Natural killer cell (primary cell): ENCODE results near the gene ZFR. TPM values are rescaled to one million over a fixed set of nuclear protein-coding genes. Genes with fewer than 3 reads are reported as not detected.

Source experiments
- ATAC-seq, 3 donors: fragments of 150-1000 bp in 2 of 3; fragments of 200-7000 bp in 1 of 3; cut with Tn5 transposase; 1 replicate in 1 of 3; 2 replicates in 2 of 3; pipeline ENCODE4 v1.10.0; 2021; ENCODE audit warnings: mild to moderate bottlenecking in 2 of 3, moderate library complexity in 2 of 3
- DNase-seq, 2 donors: peaks; one replicate each; pipeline versions ENCODE4 v3.0.0 to v3.0.0-alpha.2; 2013 to 2021; ENCODE audit warnings: mixed read lengths in 1 of 2
- H3K27ac ChIP-seq: one replicate; pipeline ENCODE4 v1.5.1; 2013; ENCODE audit warnings: mild to moderate bottlenecking, low read length
- H3K27me3 ChIP-seq: one replicate; pipeline ENCODE4 v1.6.1; 2013; ENCODE audit warnings: low read length; ENCODE audit not compliant: control insufficient read depth, insufficient read depth
- H3K36me3 ChIP-seq: one replicate; pipeline ENCODE4 v1.6.1; 2013; ENCODE audit warnings: low read length; ENCODE audit not compliant: control insufficient read depth, insufficient read depth
- H3K4me1 ChIP-seq: one replicate; pipeline ENCODE4 v1.6.1; 2013; ENCODE audit warnings: low read length; ENCODE audit not compliant: control insufficient read depth, insufficient read depth
- H3K4me3 ChIP-seq: one replicate; pipeline ENCODE4 v1.5.1; 2013; ENCODE audit warnings: low read length
- H3K9me3 ChIP-seq: one replicate; pipeline ENCODE4 v1.6.1; 2013; ENCODE audit warnings: low read length; ENCODE audit not compliant: control insufficient read depth, insufficient read depth
- H3K27ac Mint-ChIP-seq, 2 donors: one replicate each; pipeline ENCODE4 v1.8.0; 2022; ENCODE audit warnings: mild to moderate bottlenecking in 2 of 2, mixed read lengths in 2 of 2, moderate library complexity in 1 of 2
- H3K27me3 Mint-ChIP-seq, 2 donors: one replicate each; pipeline ENCODE4 v1.8.0; 2022; ENCODE audit warnings: low read depth in 2 of 2, mixed read lengths in 2 of 2
- H3K36me3 Mint-ChIP-seq: one replicate; pipeline ENCODE4 v1.8.0; 2022; ENCODE audit warnings: mixed read lengths
- H3K4me1 Mint-ChIP-seq, 2 donors: one replicate each; pipeline ENCODE4 v1.8.0; 2022; ENCODE audit warnings: mixed read lengths in 2 of 2
- H3K4me3 Mint-ChIP-seq: one replicate; pipeline ENCODE4 v1.8.0; 2022; ENCODE audit warnings: mild to moderate bottlenecking, moderate library complexity, mixed read lengths
- H3K9me3 Mint-ChIP-seq, 2 donors: one replicate each; pipeline ENCODE4 v1.8.0; 2022; ENCODE audit warnings: mixed read lengths in 2 of 2
- CTCF ChIP-seq: fragments of 200-600 bp; IDR thresholded peaks from one replicate; pipeline ENCODE4 v1.8.0; 2022; ENCODE audit warnings: antibody characterized with exemption
- WGBS: methylation state at CpG from one replicate; pipeline ENCODE4 v1.1.7; 2013; ENCODE audit warnings: missing lambda C conversion rate; ENCODE audit not compliant: insufficient coverage; 5-methylcytosine and 5-hydroxymethylcytosine counted together
- intact Hi-C: fragments of 100-400 bp; cut with micrococcal nuclease; formaldehyde crosslinking; loops from one replicate; pipeline ENCODE4 v1.14.2; 2022
- total RNA-seq, 4 donors: library from RNA; stranded (reverse); fragments of 120-200 nt in 1 of 4; gene quantifications; one replicate each; pipeline versions ENCODE4 v1.2.3 to v1.2.4, GENCODE V29; 2013 to 2022

Gene ZFR
- total RNA-seq, 3 donors from 2014 or later (not counting 1 experiment from before 2014, with no cell fraction given) = 62.7 to 70.8 (median 62.7) TPM

GRCh38 chr5:32358611-32359010, 85.9 kb downstream of the ZFR start:
- Histone ChIP-seq H3K36me3 (peaks cover 61% of the 10 kb centered on the region), H3K4me1 (no peaks in the 10 kb centered on the region), H3K4me3 (no peak overlapping the region), H3K27ac (no peak overlapping the region), H3K9me3 (no peaks in the 10 kb centered on the region), H3K27me3 (no peaks in the 10 kb centered on the region)
- no peak for ATAC-seq
- TF ChIP-seq CTCF = no peak
- no peaks in the 10 kb centered on the region for H3K27me3 Mint-ChIP-seq
- H3K4me3 Mint-ChIP-seq = no peak overlapping the region
- H3K4me1 Mint-ChIP-seq = no peaks in the 10 kb centered on the region
- intact Hi-C loops = no loop called here
- peaks cover 19% of the 10 kb centered on the region for H3K36me3 Mint-ChIP-seq
- H3K27ac Mint-ChIP-seq = no peak overlapping the region
- H3K9me3 Mint-ChIP-seq = no peaks in the 10 kb centered on the region
- 93% methylated on average over 5 of the region's 6 CpGs for WGBS
- DNase-seq = no peak

- ATAC-seq = no peak
- H3K4me3 ChIP-seq = no peak overlapping the region
- Mint-ChIP-seq H3K36me3 (peaks cover 11% of the 10 kb centered on the region), H3K4me1 (no peaks in the 10 kb centered on the region), H3K9me3 (no peaks in the 10 kb centered on the region), H3K27me3 (no peaks in the 10 kb centered on the region), H3K27ac (no peak overlapping the region), H3K4me3 (no peak overlapping the region)
- H3K9me3 ChIP-seq = no peaks in the 10 kb centered on the region
- no peaks in the 10 kb centered on the region for H3K4me1 ChIP-seq
- no peak for TF ChIP-seq CTCF
- no peak overlapping the region for H3K27ac ChIP-seq
- H3K27me3 ChIP-seq = no peaks in the 10 kb centered on the region
- H3K36me3 ChIP-seq = peaks cover 51% of the 10 kb centered on the region
- intact Hi-C loops = no loop called here
- DNase-seq = no peak
These were observed 86.9 kb downstream of the ZFR start for GRCh38 chr5:32357658-32358057.

- Mint-ChIP-seq H3K4me3 (no peak overlapping the region), H3K4me1 (no peaks in the 10 kb centered on the region), H3K27ac (no peak overlapping the region), H3K9me3 (no peaks in the 10 kb centered on the region), H3K27me3 (no peaks in the 10 kb centered on the region), H3K36me3 (peaks cover 9% of the 10 kb centered on the region)
- H3K4me1 ChIP-seq = no peaks in the 10 kb centered on the region
- no peaks in the 10 kb centered on the region for H3K27me3 ChIP-seq
- peaks cover 34% of the 10 kb centered on the region for H3K36me3 ChIP-seq
- no peaks in the 10 kb centered on the region for H3K9me3 ChIP-seq
- no peak for DNase-seq
- no peak overlapping the region for H3K4me3 ChIP-seq
- TF ChIP-seq CTCF = no peak
- ATAC-seq = no peak
- intact Hi-C loops = no loop called here
- no peak overlapping the region for H3K27ac ChIP-seq
- 100% methylated on average over 2 of the region's 4 CpGs for WGBS
These were observed 88.9 kb downstream of the ZFR start for GRCh38 chr5:32355686-32356085.

GRCh38 chr5:32353420-32353819, 91.1 kb downstream of the ZFR start:
- DNase-seq (no peak), ATAC-seq (no peak)
- no peak for TF ChIP-seq CTCF
- H3K36me3 Mint-ChIP-seq = peaks cover 9% of the 10 kb centered on the region
- no peaks in the 10 kb centered on the region for H3K4me1 ChIP-seq
- H3K27ac Mint-ChIP-seq = peak overlapping the region; percentile 14 to 18
- no peak overlapping the region for H3K4me3 Mint-ChIP-seq
- intact Hi-C loops = no loop called here
- no peaks in the 10 kb centered on the region for H3K9me3 ChIP-seq
- WGBS = 92% methylated on average over 9 of the region's 9 CpGs
- H3K27me3 Mint-ChIP-seq = no peaks in the 10 kb centered on the region
- no peak overlapping the region for H3K27ac ChIP-seq
- no peaks in the 10 kb centered on the region for H3K4me1 Mint-ChIP-seq
- peaks cover 20% of the 10 kb centered on the region for H3K36me3 ChIP-seq
- H3K9me3 Mint-ChIP-seq = no peaks in the 10 kb centered on the region
- H3K4me3 ChIP-seq = no peak overlapping the region
- no peaks in the 10 kb centered on the region for H3K27me3 ChIP-seq
